ENCODE data around the gene CYP2C19. TPM values are rescaled to one million over a fixed set of nuclear protein-coding genes. Genes with fewer than 3 reads are reported as not detected.

The CYP2C19 gene
- total RNA-seq, 2 experiments from 2014 or later: 0.13 TPM; not detected in 1

GRCh38 chr10:94902080-94902479, 139.6 kb downstream of the CYP2C19 start:
- DNase-seq: no peak
- Mint-ChIP-seq H3K4me1 (no peaks in the 10 kb centered on the region), H3K27ac (no peak overlapping the region), H3K9me3 (peaks cover 2% of the 10 kb centered on the region), H3K4me3 (no peak overlapping the region), H3K27me3 (no peaks in the 10 kb centered on the region), H3K36me3 (ENCODE audit: low read depth) (no peaks in the 10 kb centered on the region)
- ChIA-PET POLR2A (no interaction called here), CTCF (interaction anchor here (0.5 kb wide), 1 partner anchor 1941 kb away, joined by 3 read pairs; no protein-coding TSS in a partner anchor)

- H3K4me3 Mint-ChIP-seq: no peak overlapping the region
- no peaks in the 10 kb centered on the region for H3K4me1 Mint-ChIP-seq
- no peak for DNase-seq
- no peak overlapping the region for H3K27ac Mint-ChIP-seq
- peaks cover 2% of the 10 kb centered on the region for H3K9me3 Mint-ChIP-seq
- no peaks in the 10 kb centered on the region for H3K36me3 Mint-ChIP-seq (ENCODE audit: low read depth)
- H3K27me3 Mint-ChIP-seq: no peaks in the 10 kb centered on the region
- CTCF ChIA-PET: interaction anchor here (0.5 kb wide), 1 partner anchor 1942 kb away, joined by 3 read pairs; no protein-coding TSS in a partner anchor
- POLR2A ChIA-PET: no interaction called here
Observed at GRCh38 chr10:94902570-94902969, 140.1 kb downstream of the CYP2C19 start.

Other genes starting within 250 kb of the CYP2C19 start
- 100 to 1,000 TPM in 1 of 2 experiments, 10 to 100 TPM in 1; 95.3 to 101 TPM for gene HELLS, start 216.9 kb upstream of the CYP2C19 start, total RNA-seq
- gene CYP2C18, start 79.0 kb upstream of the CYP2C19 start, total RNA-seq: not detected
- gene CYP2C9, start 176.0 kb downstream of the CYP2C19 start, total RNA-seq: not detected

Measured in activated CD4-positive, alpha-beta memory T cell treated with anti-CD3 and anti-CD28 coated beads, Interleukin-2, amount 10 ng/mL, durations not matched to agents 7 days and 5 days (primary cell).